HepG2 (cell line): Measurements from ENCODE around the gene QDPR. TPM values are rescaled to one million over a fixed set of nuclear protein-coding genes. Genes with fewer than 3 reads are reported as not detected.

Experiments
- ARHGAP35 ChIP-seq: sonication (generic); formaldehyde crosslinking; IDR thresholded peaks from 2 replicates; pipeline ENCODE4 v1.9.0; 2022; ENCODE audit warnings: mild to moderate bottlenecking, inconsistent platforms, moderate library complexity, missing genetic modification reagents, borderline replicate concordance
- ASH2L ChIP-seq: fragments of 300-600, 200-600 bp; sonication (generic); IDR thresholded peaks from 2 replicates; pipeline ENCODE4 v1.7.0; 2017; ENCODE audit warnings: low read depth, mild to moderate bottlenecking, moderate library complexity, mixed read lengths, low read length; ENCODE audit not compliant: insufficient read length
- ATF1 ChIP-seq: IDR thresholded peaks from 2 replicates; pipeline ENCODE4 v1.6.1; 2016; ENCODE audit warnings: mild to moderate bottlenecking, control low read depth
- ATF3 ChIP-seq: sonication (generic); formaldehyde crosslinking; IDR thresholded peaks from 2 replicates; pipeline ENCODE4 v1.4.0; 2020; ENCODE audit warnings: missing genetic modification reagents
- DPF2 ChIP-seq: sonication (generic); formaldehyde crosslinking; IDR thresholded peaks from 2 replicates; pipeline ENCODE4 v1.4.0; 2020; ENCODE audit warnings: mild to moderate bottlenecking, low read depth, missing genetic modification reagents, borderline replicate concordance
- EEA1 ChIP-seq: sonication (generic); formaldehyde crosslinking; IDR thresholded peaks from 2 replicates; pipeline ENCODE4 v1.5.1; 2020; ENCODE audit warnings: mild to moderate bottlenecking, missing genetic modification reagents, borderline replicate concordance
- FOXP1 ChIP-seq, 2 experiments: fragments of 450-650 bp in 1 of 2; IDR thresholded peaks; 2 replicates each; pipeline ENCODE4 v1.6.1; 2017 to 2018; ENCODE audit warnings: antibody characterized with exemption in 1 of 2
- HNRNPUL1 ChIP-seq: fragments of 200-400 bp; formaldehyde crosslinking; IDR thresholded peaks from 2 replicates; pipeline ENCODE4 v1.6.1; 2017; ENCODE audit warnings: low read depth, mild to moderate bottlenecking, low read length, moderate library complexity
- MAX ChIP-seq: IDR thresholded peaks from 2 replicates; pipeline ENCODE4 v1.6.1; 2012; ENCODE audit warnings: inconsistent platforms
- PRPF4 ChIP-seq: fragments of 200-400 bp; formaldehyde crosslinking; IDR thresholded peaks from 2 replicates; pipeline ENCODE4 v1.6.1; 2016; ENCODE audit warnings: low read length, low read depth; ENCODE audit not compliant: poor library complexity, severe bottlenecking
- SAP130 ChIP-seq: IDR thresholded peaks from 2 replicates; pipeline ENCODE4 v1.6.1; 2016; ENCODE audit warnings: low read depth
- SPEN ChIP-seq: sonication (generic); formaldehyde crosslinking; IDR thresholded peaks from 2 replicates; pipeline ENCODE4 v1.5.1; 2020; ENCODE audit warnings: low read depth, mild to moderate bottlenecking, missing genetic modification reagents
- ZNF292 ChIP-seq: sonication (generic); formaldehyde crosslinking; IDR thresholded peaks from 2 replicates; pipeline ENCODE4 v1.8.1; 2022; ENCODE audit warnings: mild to moderate bottlenecking, low read depth, missing genetic modification reagents, borderline replicate concordance
- ZNF616 ChIP-seq: sonication (generic); formaldehyde crosslinking; IDR thresholded peaks from 2 replicates; pipeline ENCODE4 v1.5.0; 2020; ENCODE audit warnings: low read depth, mild to moderate bottlenecking, missing genetic modification reagents
- ZNF740 ChIP-seq: sonication (generic); formaldehyde crosslinking; IDR thresholded peaks from 2 replicates; pipeline ENCODE4 v1.4.0; 2020; ENCODE audit warnings: missing genetic modification reagents
- ZNF749 ChIP-seq: sonication (generic); formaldehyde crosslinking; IDR thresholded peaks from 2 replicates; pipeline ENCODE4 v1.8.0; 2022; ENCODE audit warnings: mild to moderate bottlenecking, missing genetic modification reagents, moderate library complexity, borderline replicate concordance
- ZNF782 ChIP-seq: sonication (generic); formaldehyde crosslinking; IDR thresholded peaks from 2 replicates; pipeline ENCODE4 v1.4.0; 2020; ENCODE audit warnings: missing genetic modification reagents, mild to moderate bottlenecking, borderline replicate concordance
- ZSCAN9 ChIP-seq: IDR thresholded peaks from 2 replicates; pipeline ENCODE4 v1.6.1; 2016; ENCODE audit warnings: borderline replicate concordance
- polyA plus RNA-seq, 8 experiments: library from polyadenylated mRNA; depleted of rRNA in 3 of 8; stranded (reverse) in 7 of 8; unstranded in 1 of 8; fragments of >200 nt; fragmentation: Illumina TruSeq in 4 of 8; extraction: Trizol in 4 of 8; gene quantifications; 2 replicates each; pipeline versions ENCODE4 v1.2.1 to v1.2.3, GENCODE V29; 2011 to 2016; ENCODE audit warnings: low read depth in 4 of 8, missing spikeins in 1 of 8, mixed read lengths in 1 of 8; ENCODE audit not compliant: insufficient read depth in 1 of 8
- total RNA-seq, 5 experiments: library from RNA; depleted of rRNA; stranded (reverse); fragments of >200 nt; fragmentation: Illumina TruSeq; extraction: Trizol; gene quantifications; 2 replicates each; pipeline ENCODE4 v1.2.3, GENCODE V29; 2016; ENCODE audit warnings: low read depth in 1 of 5
- TF ChIP-seq, protein P1 (sequence below): sonication (generic); formaldehyde crosslinking; conservative IDR thresholded peaks from 2 replicates; pipeline ENCODE4 v1.4.0; 2020; ENCODE audit warnings: missing genetic modification reagents
- TF ChIP-seq, protein P2 (sequence below): sonication (generic); formaldehyde crosslinking; IDR thresholded peaks from 2 replicates; pipeline ENCODE4 v1.8.0; 2022; ENCODE audit warnings: missing genetic modification reagents, mild to moderate bottlenecking, moderate library complexity, borderline replicate concordance
- TF ChIP-seq, protein P3 (sequence below): sonication (generic); formaldehyde crosslinking; IDR thresholded peaks from 2 replicates; pipeline ENCODE4 v1.4.0; 2020; ENCODE audit warnings: missing genetic modification reagents, borderline replicate concordance

QDPR gene
- total and polyA plus RNA-seq, 2 of the 13 experiments (the other 11 are each of a cell fraction or from before 2014, with no cell fraction given), result 9.9 to 95.5 TPM

DNA sequence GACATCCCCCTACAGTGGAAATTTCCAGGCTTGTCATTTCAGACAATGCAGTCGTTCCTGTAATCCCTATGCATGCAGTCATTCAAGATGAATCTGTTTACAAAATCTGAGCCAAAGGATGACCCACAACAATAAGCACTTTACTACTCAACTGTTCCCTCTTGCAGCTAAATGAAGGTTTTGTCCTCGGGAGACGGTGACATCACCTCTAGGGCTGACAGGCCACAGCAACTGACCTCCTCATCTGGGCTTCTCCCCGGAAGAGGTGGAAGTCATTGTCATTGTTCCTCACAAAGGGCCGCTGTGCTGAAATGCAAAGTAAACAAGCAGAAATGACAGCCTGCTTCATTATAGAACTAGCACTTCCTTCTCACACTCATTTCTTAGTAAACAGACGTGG is 32.3 kb upstream of the QDPR start (continued):
- TF ChIP-seq, protein P1, sequence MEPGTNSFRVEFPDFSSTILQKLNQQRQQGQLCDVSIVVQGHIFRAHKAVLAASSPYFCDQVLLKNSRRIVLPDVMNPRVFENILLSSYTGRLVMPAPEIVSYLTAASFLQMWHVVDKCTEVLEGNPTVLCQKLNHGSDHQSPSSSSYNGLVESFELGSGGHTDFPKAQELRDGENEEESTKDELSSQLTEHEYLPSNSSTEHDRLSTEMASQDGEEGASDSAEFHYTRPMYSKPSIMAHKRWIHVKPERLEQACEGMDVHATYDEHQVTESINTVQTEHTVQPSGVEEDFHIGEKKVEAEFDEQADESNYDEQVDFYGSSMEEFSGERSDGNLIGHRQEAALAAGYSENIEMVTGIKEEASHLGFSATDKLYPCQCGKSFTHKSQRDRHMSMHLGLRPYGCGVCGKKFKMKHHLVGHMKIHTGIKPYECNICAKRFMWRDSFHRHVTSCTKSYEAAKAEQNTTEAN (CRISPR knock-in tag), result peak; percentile 77
- TF ChIP-seq ZSCAN9 (CRISPR knock-in tag) (peak; percentile 64), MAX (peak; percentile 51), SPEN (CRISPR knock-in tag) (no peak; the same call in 1 of the 2 replicates), ZNF740 (CRISPR knock-in tag) (no peak), FOXP1 (IDR thresholded peaks at IDR 0.05) (peak; percentile 83), FOXP1 (CRISPR knock-in tag; IDR thresholded peaks at IDR 0.05) (peak; percentile 97), DPF2 (CRISPR knock-in tag) (peak; percentile 59; the same call in 1 of the 2 replicates), ZNF782 (CRISPR knock-in tag) (no peak), ZNF292 (peak; percentile 84; the same call in 1 of the 2 replicates), ATF1 (CRISPR knock-in tag) (peak; percentile 47; the same call in 1 of the 2 replicates), EEA1 (CRISPR knock-in tag) (no peak), ZNF749 (CRISPR knock-in tag) (no peak), ZNF616 (CRISPR knock-in tag) (no peak), ARHGAP35 (CRISPR knock-in tag) (no peak), SAP130 (peak; percentile 91), HNRNPUL1 (no peak), ATF3 (CRISPR knock-in tag) (peak; percentile 96), PRPF4 (no peak), ASH2L (peak; percentile 15)
- TF ChIP-seq, protein P2, sequence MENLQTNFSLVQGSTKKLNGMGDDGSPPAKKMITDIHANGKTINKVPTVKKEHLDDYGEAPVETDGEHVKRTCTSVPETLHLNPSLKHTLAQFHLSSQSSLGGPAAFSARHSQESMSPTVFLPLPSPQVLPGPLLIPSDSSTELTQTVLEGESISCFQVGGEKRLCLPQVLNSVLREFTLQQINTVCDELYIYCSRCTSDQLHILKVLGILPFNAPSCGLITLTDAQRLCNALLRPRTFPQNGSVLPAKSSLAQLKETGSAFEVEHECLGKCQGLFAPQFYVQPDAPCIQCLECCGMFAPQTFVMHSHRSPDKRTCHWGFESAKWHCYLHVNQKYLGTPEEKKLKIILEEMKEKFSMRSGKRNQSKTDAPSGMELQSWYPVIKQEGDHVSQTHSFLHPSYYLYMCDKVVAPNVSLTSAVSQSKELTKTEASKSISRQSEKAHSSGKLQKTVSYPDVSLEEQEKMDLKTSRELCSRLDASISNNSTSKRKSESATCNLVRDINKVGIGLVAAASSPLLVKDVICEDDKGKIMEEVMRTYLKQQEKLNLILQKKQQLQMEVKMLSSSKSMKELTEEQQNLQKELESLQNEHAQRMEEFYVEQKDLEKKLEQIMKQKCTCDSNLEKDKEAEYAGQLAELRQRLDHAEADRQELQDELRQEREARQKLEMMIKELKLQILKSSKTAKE (CRISPR knock-in tag), result peak; percentile 71; the same call in 1 of the 2 replicates
- TF ChIP-seq, protein P3, sequence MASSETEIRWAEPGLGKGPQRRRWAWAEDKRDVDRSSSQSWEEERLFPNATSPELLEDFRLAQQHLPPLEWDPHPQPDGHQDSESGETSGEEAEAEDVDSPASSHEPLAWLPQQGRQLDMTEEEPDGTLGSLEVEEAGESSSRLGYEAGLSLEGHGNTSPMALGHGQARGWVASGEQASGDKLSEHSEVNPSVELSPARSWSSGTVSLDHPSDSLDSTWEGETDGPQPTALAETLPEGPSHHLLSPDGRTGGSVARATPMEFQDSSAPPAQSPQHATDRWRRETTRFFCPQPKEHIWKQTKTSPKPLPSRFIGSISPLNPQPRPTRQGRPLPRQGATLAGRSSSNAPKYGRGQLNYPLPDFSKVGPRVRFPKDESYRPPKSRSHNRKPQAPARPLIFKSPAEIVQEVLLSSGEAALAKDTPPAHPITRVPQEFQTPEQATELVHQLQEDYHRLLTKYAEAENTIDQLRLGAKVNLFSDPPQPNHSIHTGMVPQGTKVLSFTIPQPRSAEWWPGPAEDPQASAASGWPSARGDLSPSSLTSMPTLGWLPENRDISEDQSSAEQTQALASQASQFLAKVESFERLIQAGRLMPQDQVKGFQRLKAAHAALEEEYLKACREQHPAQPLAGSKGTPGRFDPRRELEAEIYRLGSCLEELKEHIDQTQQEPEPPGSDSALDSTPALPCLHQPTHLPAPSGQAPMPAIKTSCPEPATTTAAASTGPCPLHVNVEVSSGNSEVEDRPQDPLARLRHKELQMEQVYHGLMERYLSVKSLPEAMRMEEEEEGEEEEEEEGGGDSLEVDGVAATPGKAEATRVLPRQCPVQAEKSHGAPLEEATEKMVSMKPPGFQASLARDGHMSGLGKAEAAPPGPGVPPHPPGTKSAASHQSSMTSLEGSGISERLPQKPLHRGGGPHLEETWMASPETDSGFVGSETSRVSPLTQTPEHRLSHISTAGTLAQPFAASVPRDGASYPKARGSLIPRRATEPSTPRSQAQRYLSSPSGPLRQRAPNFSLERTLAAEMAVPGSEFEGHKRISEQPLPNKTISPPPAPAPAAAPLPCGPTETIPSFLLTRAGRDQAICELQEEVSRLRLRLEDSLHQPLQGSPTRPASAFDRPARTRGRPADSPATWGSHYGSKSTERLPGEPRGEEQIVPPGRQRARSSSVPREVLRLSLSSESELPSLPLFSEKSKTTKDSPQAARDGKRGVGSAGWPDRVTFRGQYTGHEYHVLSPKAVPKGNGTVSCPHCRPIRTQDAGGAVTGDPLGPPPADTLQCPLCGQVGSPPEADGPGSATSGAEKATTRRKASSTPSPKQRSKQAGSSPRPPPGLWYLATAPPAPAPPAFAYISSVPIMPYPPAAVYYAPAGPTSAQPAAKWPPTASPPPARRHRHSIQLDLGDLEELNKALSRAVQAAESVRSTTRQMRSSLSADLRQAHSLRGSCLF, result no peak
